A673 (cell line): Measurements from ENCODE around the gene ABCA5. TPM values are rescaled to one million over a fixed set of nuclear protein-coding genes. Genes with fewer than 3 reads are reported as not detected.

ENCODE experiments used
- BruUV-seq: library from RNA; stranded (reverse); fragments of 400-500 nt; replicated peaks from 2 replicates; lab custom pipeline; 2021; lab: Mats Ljungman, UMichigan
- CTCF ChIA-PET: fragments of 300-600 bp; sonication (Branson Sonifier 250); formaldehyde crosslinking; loops from one replicate; lab custom pipeline; 2022; ENCODE audit warnings: antibody characterized with exemption; lab: Charles Lee
- POLR2A ChIA-PET: fragments of 300-600 bp; sonication (Branson Sonifier 250); formaldehyde crosslinking; loops from one replicate; lab custom pipeline; 2022; ENCODE audit warnings: antibody characterized with exemption; ENCODE audit not compliant: low non-redundant PET; lab: Charles Lee
- DNase-seq: peaks from one replicate; pipeline ENCODE4 v3.0.0-alpha.2; 2015; ENCODE audit warnings: low spot score
- H3K27ac ChIP-seq: fragments of 200-600 bp; sonication (generic); 2 replicates; pipeline ENCODE4 v1.5.1; 2016; ENCODE audit warnings: mixed run types, low read depth, mild to moderate bottlenecking, mixed read lengths, antibody characterized with exemption, low read length; ENCODE audit not compliant: poor library complexity, severe bottlenecking
- H3K27me3 ChIP-seq: fragments of 200-600 bp; sonication (generic); replicated peaks from 2 replicates; pipeline ENCODE4 v1.6.1; 2017; ENCODE audit warnings: mixed run types, low read depth, mild to moderate bottlenecking, mixed read lengths, antibody characterized with exemption, low read length; ENCODE audit not compliant: insufficient read depth, poor library complexity
- H3K36me3 ChIP-seq: fragments of 200-600 bp; sonication (generic); 2 replicates; pipeline ENCODE4 v1.6.1; 2016; ENCODE audit warnings: mixed run types, mild to moderate bottlenecking, mixed read lengths, antibody characterized with exemption, low read length; ENCODE audit not compliant: insufficient read depth, poor library complexity, severe bottlenecking
- H3K4me1 ChIP-seq: fragments of 200-600 bp; sonication (generic); 2 replicates; pipeline ENCODE4 v1.6.1; 2017; ENCODE audit warnings: mixed run types, mild to moderate bottlenecking, mixed read lengths, antibody characterized with exemption, low read length; ENCODE audit not compliant: insufficient read depth, poor library complexity, severe bottlenecking
- H3K4me3 ChIP-seq: fragments of 200-600 bp; sonication (generic); 2 replicates; pipeline ENCODE4 v1.5.1; 2016; ENCODE audit warnings: low read depth, mixed run types, mild to moderate bottlenecking, mixed read lengths, low read length; ENCODE audit not compliant: poor library complexity, severe bottlenecking
- H3K9me3 ChIP-seq: fragments of 200-600 bp; sonication (generic); 2 replicates; pipeline ENCODE4 v1.6.1; 2016; ENCODE audit warnings: mixed run types, low read depth, mild to moderate bottlenecking, mixed read lengths, antibody characterized with exemption, low read length; ENCODE audit not compliant: poor library complexity, severe bottlenecking
- CTCF ChIP-seq: fragments of 300-800, 200-600 bp; sonication (generic); conservative IDR thresholded peaks from 2 replicates; pipeline ENCODE4 v1.5.1; 2017; ENCODE audit warnings: low read depth, mild to moderate bottlenecking, antibody characterized with exemption, low read length, moderate library complexity, mixed read lengths
- EZH2 ChIP-seq: fragments of 200-600 bp; sonication (generic); IDR thresholded peaks from 2 replicates; pipeline ENCODE4 v1.6.1; 2017; ENCODE audit warnings: borderline replicate concordance, low read depth, mild to moderate bottlenecking, mixed read lengths, antibody characterized with exemption, low read length; ENCODE audit not compliant: poor library complexity, severe bottlenecking
- intact Hi-C: fragments of 100-400 bp; cut with micrococcal nuclease; formaldehyde crosslinking; loops from one replicate; pipeline ENCODE4 v1.10.0; 2022; ENCODE audit not compliant: unreplicated experiment
- total RNA-seq: library from RNA; stranded (reverse); gene quantifications from 2 replicates; pipeline ENCODE4 v1.2.3, GENCODE V29; 2021

ABCA5 gene
- total RNA-seq, 1 experiment from 2014 or later: 14.7 TPM

DNA sequence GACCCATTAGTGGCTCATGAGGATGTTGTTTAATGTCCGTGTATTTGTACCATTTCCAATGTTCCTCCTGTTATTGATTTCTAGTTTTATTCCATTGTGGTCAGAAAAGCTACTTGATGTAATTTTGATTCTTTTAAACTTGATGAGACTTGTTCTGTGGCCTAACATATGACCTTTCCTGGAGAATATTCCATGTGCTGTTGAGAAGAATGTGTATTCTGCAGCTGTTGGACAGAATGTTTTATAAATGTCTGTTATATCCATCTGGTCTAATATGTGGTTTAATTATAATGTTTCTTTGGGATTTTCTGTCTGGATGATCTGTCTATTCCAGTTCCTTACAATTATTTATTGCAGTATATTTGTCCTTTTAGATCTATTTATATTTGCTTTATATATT lies 95.4 kb downstream of the ABCA5 start:
- Histone ChIP-seq H3K36me3 (no peaks in the 10 kb centered on the region), H3K27ac (no peak overlapping the region), H3K4me1 (peaks cover 14% of the 10 kb centered on the region), H3K27me3 (no peaks in the 10 kb centered on the region), H3K9me3 (peaks cover 14% of the 10 kb centered on the region), H3K4me3 (no peak overlapping the region)
- no TSS peak for BruUV-seq
- CTCF ChIA-PET: no interaction called here
- intact Hi-C loops: no loop called here
- TF ChIP-seq EZH2: no peak
- no peak for TF ChIP-seq CTCF
- POLR2A ChIA-PET: no interaction called here
- no peak for DNase-seq

DNA sequence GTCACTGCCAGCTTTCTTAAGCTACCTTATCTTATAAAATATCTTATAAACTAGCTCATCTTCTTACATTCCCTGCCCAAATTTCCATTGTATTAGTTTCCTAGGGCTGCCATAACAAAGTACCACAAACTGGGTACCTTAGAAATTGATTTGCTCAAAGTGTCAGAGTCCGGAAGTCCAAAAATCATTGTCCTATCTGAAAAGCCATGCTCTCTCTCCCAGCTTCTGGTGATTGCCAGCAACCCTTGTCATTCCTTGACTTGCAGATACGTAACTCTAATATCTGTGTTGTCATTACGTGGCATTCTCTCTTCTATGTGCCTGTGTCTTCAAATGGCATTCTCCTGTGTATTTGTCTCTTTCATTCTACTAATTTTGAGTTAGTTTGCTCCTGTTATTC lies 96.0 kb downstream of the ABCA5 start:
- Histone ChIP-seq H3K36me3 (no peaks in the 10 kb centered on the region), H3K27me3 (no peaks in the 10 kb centered on the region), H3K4me1 (peaks cover 8% of the 10 kb centered on the region), H3K27ac (no peak overlapping the region), H3K4me3 (no peak overlapping the region), H3K9me3 (peaks cover 14% of the 10 kb centered on the region)
- intact Hi-C loops: no loop called here
- BruUV-seq: no TSS peak
- ChIA-PET CTCF (interaction anchor here (1.1 kb wide), 1 partner anchor 459 kb away, joined by 5 read pairs; no protein-coding TSS in a partner anchor), POLR2A (no interaction called here)
- no peak for DNase-seq
- TF ChIP-seq CTCF: no peak
- TF ChIP-seq EZH2: no peak

- Histone ChIP-seq H3K4me3 (no peak within 1 kb of the TSS), H3K36me3 (no peaks in the 10 kb centered on the region), H3K27me3 (no peaks in the 10 kb centered on the region), H3K9me3 (peaks cover 14% of the 10 kb centered on the region), H3K4me1 (no peaks in the 10 kb centered on the region), H3K27ac (no peak within 1 kb of the TSS)
- no TSS peak for BruUV-seq
- ChIA-PET CTCF (no interaction called here), POLR2A (no interaction called here)
- TF ChIP-seq EZH2 (no peak), CTCF (no peak)
- DNase-seq: no peak
- intact Hi-C loops: no loop called here
Observed at GRCh38 chr17:69228576-69228975, 98.4 kb downstream of the ABCA5 start, which contains the start of gene ABCA10. ABCA10 (minus strand) TSS chr17:69228824; CDS start chr17:69225358, 3,466 bp downstream.
